Upper lobe of left lung (tissue), 4 donors: ENCODE data around the gene ZDHHC14.

Source experiments
- CTCF ChIP-seq, 6 experiments: fragments of 450-650 bp in 4 of 6; fragments of 200-600 bp in 2 of 6; sonication (generic) in 2 of 6; IDR thresholded peaks; one replicate each; pipeline ENCODE4 v1.5.1; 2016 to 2019; ENCODE audit warnings: antibody characterized with exemption in 6 of 6
- EP300 ChIP-seq, 4 donors: sonication (generic); formaldehyde crosslinking; IDR thresholded peaks; one replicate each; pipeline ENCODE4 v1.5.1; 2017; ENCODE audit warnings: antibody characterized with exemption in 4 of 4, control low read depth in 2 of 4
- POLR2A ChIP-seq, 4 donors: fragments of 450-650 bp; IDR thresholded peaks; one replicate each; pipeline ENCODE4 v1.5.1; 2016 to 2017; ENCODE audit warnings: antibody characterized with exemption in 4 of 4, mild to moderate bottlenecking in 2 of 4

GRCh38 chr6:157605484-157605883 lies 224.5 kb downstream of the ZDHHC14 start:
- TF ChIP-seq CTCF (IDR thresholded peaks at IDR 0.05) (no peak), POLR2A (IDR thresholded peaks at IDR 0.05) (no peak), EP300 (IDR thresholded peaks at IDR 0.05) (no peak)
